NCI-H2081 treated with DMSO at 0.1 percent for 48 hours (cell line): ENCODE measurements around the gene NR2F1-AS1.
"Not testable (repeated sequence)": the region's sequence is repeated elsewhere in the genome, so short reads cannot be mapped to it uniquely, and the experiment has no call there.

Experiments
- DNase-seq: peaks from one replicate; lab custom pipeline; 2025; lab: John Stamatoyannopoulos, UW

The NR2F1-AS1 gene

GRCh38 chr5:93576994-93577853 is 3.8 kb downstream of the NR2F1-AS1 start:
- DNase-seq = no peak

DNA sequence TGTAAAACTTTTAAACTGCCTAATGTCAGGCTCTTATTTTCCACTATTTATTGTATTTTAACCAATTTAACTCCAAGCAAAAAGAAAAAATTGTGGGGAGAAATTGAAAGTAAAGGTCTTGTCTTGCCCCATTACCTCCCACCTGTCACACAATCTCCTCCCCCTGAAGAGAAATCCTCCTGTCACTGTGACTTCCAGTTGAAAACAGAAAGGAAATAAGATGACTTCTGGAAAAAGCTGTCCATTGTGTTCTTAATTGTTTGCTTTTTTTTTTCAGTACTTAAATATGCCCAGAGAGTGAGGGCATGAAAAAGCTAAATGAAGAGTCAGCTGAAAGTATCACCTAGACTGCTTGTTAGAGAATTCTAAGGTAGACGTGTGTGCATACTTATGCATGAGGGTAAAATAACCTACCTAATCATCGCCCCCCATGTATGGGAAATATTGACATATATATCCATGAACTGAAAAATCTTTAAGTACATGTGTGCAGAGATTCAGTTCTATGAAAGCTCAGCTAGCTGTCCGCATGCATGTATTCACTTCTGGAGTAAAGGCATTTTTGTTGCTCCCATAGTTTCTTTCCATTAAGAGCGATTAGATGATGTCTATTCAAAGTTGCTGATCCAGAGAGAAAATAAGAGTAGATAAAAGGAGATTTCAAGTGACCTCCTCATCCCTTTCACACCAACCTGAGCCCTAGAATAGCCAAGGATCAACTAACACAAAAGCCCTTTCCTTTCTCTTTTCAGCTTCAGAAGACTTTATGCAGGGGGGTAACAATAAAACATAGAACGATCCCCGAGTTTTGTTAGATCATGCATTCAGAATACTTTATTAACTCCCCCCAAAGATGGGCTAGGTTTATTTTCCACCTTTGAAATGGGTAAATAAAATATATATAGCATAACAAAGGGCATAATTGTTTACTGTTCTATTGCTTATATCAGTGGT is 5.3 kb downstream of the NR2F1-AS1 start:
- no peak for DNase-seq

GRCh38 chr5:93574491-93575305 is 6.3 kb downstream of the NR2F1-AS1 start:
- DNase-seq = no peak

DNA sequence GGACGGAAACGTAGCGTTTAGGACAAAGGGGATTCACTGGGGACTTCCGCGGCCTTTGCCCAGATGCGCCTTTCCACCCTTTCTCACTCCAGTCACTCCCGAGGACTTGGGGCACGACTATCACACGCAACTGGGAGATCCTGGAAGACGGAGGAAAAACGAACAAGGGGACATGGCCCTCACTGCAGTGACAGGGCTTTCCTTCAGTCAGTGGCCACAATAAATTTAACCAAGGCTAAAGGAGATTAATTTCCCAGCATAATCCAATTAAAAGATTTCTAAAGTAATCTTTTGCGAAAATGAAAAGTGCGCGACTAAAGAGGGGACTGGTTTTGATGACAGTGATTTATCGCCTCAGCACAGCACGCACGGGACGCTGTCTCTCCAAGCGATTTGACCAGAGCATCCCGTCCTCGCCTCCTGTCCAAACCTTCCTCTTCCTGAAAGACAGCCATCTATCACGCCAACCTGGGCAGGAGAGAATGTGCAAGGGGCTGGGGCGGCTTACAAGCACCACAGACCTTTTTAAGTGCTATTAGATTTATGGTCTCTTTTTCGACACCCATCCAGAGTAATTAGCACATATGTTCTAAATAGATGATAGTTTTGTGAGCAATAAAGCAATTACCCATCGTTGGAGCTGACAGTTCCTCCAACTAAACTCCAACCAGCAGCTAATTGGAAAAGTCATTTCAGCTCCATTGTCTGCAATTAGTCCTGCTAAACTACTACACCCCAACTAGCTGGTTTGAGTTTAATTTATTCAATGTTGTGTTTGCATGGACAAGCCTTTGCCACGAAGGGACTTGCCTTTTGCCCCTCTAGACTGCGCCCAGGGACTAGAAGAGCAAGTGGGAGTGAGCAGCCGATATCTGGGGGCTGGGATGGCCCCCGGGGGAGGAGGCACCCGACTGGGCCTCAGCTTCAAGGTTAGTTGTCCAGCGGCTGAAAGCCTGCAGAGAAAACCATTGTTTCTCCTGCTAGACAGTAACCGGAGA is 7.4 kb downstream of the NR2F1-AS1 start:
- DNase-seq = no peak

- no peak for DNase-seq
Measured at GRCh38 chr5:93572608-93573353, 8.2 kb downstream of the NR2F1-AS1 start.

GRCh38 chr5:93572101-93572607 is 8.9 kb downstream of the NR2F1-AS1 start:
- DNase-seq = no peak

GRCh38 chr5:93571114-93571949 is 9.7 kb downstream of the NR2F1-AS1 start:
- DNase-seq = no peak

- no peak for DNase-seq
Measured at GRCh38 chr5:93570294-93571113, 10.5 kb downstream of the NR2F1-AS1 start.

DNA sequence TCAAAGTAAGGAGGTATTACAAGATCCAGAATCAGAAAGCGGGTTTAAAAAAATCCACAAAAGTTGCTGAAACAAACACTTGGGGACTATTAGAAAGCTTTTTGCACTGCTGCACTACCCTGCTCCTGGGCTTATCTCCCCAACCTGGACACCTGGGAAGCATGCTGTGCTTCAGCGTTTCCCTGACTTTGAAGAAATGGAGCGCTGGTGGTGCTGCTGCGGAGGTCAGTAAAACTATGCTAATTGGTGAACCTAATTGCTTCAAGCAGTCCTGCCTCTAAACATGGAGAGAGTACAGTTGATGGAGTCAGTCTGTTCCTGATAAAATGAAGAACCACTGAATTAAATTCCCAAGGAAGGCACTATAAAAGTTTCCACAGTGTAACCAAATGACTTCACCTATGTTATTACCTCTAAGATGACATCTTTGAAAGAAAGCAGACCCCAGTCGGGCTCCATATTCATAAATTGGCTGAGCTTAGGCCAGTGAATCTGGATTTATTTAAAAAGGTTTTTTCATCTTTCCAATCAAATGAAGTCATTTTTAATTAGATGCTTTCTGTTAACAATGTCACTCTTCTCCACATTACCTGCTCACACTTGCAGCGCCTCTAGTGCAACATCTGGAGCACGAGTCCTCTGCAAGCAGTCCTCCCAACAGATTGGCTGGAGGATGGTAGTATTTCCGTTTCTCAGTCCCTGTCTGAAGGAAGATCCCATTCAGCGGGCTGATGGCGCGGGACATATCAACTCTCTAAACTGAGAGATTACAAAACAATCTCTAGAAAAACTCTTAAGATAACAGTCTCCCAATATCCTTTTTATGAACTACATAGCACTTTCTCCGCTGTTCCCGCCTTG is 11.5 kb downstream of the NR2F1-AS1 start:
- no peak for DNase-seq

GRCh38 chr5:93567424-93567823 is 13.6 kb downstream of the NR2F1-AS1 start:
- DNase-seq = no peak

DNA sequence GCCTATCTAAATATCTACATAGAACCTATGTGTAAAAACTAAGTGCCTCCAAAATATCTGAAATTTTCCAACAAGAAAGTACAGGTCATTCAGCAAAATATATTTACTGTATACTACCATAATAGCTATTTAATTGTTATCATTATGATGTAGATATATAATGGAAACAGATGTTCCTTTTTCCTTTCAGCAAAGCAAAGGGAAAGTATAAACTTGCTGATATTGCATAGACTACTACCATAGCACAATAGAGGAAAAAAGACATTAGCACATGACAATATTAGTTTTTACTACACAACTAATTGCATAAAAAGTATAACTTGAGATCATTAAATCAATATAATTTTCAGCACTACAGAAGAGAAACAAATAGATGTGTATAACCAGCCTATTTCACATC is 14.9 kb downstream of the NR2F1-AS1 start:
- DNase-seq = no peak

- DNase-seq = no peak
Measured at GRCh38 chr5:93557021-93557604, 23.9 kb downstream of the NR2F1-AS1 start.

DNA sequence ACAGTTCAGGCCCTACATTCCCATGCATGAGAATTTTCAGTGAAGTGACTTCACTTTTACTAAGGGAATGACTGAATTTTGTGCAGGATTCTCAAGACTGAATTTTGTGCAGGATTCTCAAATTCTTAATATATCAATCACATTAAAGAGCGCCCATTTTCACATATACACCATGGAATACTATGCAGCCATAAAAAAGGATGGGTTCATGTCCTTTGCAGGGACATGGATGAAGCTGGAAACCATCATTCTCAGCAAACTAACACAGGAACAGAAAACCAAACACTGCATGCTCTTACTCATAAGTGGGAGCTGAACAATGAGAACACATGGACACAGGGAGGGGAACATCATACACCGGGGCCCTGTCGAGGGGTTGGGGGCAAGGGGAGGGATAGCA is 31.4 kb downstream of the NR2F1-AS1 start:
- not testable (repeated sequence) for DNase-seq

DNA sequence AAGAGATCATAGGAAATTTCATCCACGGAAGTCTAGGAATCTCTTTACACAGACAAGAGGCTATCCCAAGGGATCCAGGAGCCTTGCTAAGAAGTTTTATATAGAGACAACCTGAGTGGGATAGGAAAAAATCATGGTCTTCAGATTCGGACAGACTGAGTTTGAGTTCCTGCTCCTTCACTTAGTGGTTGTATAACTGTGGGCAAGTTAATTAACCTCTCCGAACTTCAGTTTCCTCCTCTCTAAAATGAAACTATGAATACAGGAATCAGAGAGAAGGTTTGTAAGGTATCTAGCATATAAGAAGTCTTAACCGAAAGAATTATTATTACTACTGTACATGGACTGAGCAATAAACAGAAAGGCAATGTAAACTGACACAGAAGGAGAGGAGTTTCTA is 35.1 kb downstream of the NR2F1-AS1 start:
- DNase-seq = no peak

- no peak for DNase-seq
Measured at GRCh38 chr5:93532370-93532769, 48.6 kb downstream of the NR2F1-AS1 start.

GRCh38 chr5:93521815-93522214 is 59.2 kb downstream of the NR2F1-AS1 start:
- DNase-seq = not testable (repeated sequence)

DNA sequence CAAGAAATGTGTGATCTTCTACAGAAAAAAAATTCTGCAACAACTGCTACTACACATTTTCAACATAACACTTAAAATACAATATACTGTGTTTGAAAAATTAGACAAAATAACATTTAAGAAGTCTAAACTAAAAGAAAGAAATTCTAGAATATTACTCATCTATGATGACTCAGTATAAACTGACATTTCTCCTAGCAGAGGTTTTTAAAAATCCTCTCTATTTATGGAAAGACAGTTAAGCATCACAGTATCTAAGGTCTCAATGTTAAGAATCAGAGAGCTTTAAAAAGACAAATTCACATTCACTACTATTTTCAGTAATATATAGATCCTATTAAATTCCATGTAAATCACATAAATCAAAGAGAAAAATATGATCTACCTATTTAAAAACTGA is 61.3 kb downstream of the NR2F1-AS1 start:
- DNase-seq = no peak
